Measurements from ENCODE around the gene TNFRSF11A.

The TNFRSF11A gene

DNA sequence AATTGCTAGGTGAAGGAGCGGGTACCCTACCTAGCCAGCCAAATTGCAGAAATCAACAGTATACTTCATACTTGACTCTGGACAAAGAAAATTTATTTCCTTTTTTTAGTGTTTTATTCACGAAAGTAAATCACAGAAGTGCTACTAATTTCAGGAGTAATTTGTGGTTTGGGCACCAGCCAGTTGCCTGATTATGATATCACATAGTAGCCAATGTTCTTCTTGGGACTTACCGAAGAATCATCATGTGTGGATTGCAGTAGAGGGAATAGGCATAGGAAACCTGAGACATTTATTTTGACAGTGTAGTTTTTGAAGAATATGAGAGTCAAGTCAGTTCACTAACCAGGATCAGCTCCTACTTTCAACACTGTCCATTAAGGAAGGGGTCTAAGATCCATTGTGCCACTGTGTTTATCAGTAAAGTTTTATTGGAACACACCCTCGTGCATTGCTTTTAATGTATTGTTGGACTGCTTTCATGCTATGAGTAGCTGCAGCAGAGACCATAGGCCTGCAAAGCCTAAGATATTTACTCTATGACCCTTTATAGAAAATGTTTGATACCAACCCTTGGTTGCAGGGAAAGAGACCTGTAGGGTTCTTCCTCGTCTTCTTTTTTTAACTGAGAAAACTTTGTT, 32.1 kb downstream of the TNFRSF11A start:
- Histone ChIP-seq H4K20me1 (ENCODE audit: insufficient read depth, low read length) (no peaks in the 10 kb centered on the region), H3K4me1 (ENCODE audit: insufficient read depth, low read length) (no peaks in the 10 kb centered on the region), H3K9ac (ENCODE audit: low read depth, low read length) (no peak overlapping the region), H3K27ac (ENCODE audit: low read length) (no peak overlapping the region), H3K4me2 (ENCODE audit: insufficient read depth, low read length) (no peak overlapping the region), H3K36me3 (ENCODE audit: insufficient read depth, low read length) (no peaks in the 10 kb centered on the region), H3K27me3 (ENCODE audit: insufficient read depth, low read length, poor library complexity) (peaks cover 3% of the 10 kb centered on the region), H3K4me3 (ENCODE audit: low read depth in 1 of 2, low read length in 2 of 2) (no peak overlapping the region), H3K9me3 (ENCODE audit: insufficient read depth, low read length, severe bottlenecking) (no peaks in the 10 kb centered on the region), H2AFZ (ENCODE audit: low read depth, low read length) (no peak overlapping the region), H3K79me2 (ENCODE audit: insufficient read depth, low read length) (no peaks in the 10 kb centered on the region)
- ATAC-seq (ENCODE audit: insufficient read depth, low read depth) (no peak), DNase-seq (no peak)
- TF ChIP-seq, protein P1, sequence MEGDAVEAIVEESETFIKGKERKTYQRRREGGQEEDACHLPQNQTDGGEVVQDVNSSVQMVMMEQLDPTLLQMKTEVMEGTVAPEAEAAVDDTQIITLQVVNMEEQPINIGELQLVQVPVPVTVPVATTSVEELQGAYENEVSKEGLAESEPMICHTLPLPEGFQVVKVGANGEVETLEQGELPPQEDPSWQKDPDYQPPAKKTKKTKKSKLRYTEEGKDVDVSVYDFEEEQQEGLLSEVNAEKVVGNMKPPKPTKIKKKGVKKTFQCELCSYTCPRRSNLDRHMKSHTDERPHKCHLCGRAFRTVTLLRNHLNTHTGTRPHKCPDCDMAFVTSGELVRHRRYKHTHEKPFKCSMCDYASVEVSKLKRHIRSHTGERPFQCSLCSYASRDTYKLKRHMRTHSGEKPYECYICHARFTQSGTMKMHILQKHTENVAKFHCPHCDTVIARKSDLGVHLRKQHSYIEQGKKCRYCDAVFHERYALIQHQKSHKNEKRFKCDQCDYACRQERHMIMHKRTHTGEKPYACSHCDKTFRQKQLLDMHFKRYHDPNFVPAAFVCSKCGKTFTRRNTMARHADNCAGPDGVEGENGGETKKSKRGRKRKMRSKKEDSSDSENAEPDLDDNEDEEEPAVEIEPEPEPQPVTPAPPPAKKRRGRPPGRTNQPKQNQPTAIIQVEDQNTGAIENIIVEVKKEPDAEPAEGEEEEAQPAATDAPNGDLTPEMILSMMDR (IDR thresholded peaks at IDR 0.05; ENCODE audit: borderline replicate concordance, extremely low read depth, low read length, poor library complexity, severe bottlenecking) = no peak
- no peak for TF ChIP-seq EZH2 (IDR thresholded peaks at IDR 0.05; ENCODE audit: borderline replicate concordance, low read depth, low read length, severe bottlenecking)

DNA sequence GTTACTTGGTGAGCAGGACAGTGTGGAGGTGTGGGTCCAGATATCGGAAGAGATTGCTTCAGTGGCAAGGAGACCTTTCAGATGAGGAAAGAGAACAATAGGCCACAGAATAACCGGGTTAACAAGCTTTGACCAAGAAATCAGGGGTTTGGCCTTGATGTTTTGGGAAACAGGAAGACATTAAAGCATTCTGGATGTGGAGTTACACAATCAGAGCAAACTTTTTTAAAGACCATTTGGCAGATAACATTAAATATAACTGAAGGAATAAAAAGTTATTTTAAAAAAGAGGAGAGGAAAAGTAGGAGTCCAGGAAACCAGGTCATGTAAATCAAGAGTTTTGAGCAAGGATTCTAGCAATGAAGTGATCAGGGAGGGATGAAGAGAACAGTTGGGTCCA, 35.7 kb downstream of the TNFRSF11A start:
- Histone ChIP-seq H3K4me1 (ENCODE audit: insufficient read depth, low read length) (peaks cover 3% of the 10 kb centered on the region; the same call in 1 of the 2 replicates), H4K20me1 (ENCODE audit: insufficient read depth, low read length) (no peaks in the 10 kb centered on the region), H3K9ac (ENCODE audit: low read depth, low read length) (no peak overlapping the region), H3K79me2 (ENCODE audit: insufficient read depth, low read length) (no peaks in the 10 kb centered on the region), H3K36me3 (ENCODE audit: insufficient read depth, low read length) (no peaks in the 10 kb centered on the region), H2AFZ (ENCODE audit: low read depth, low read length) (no peak overlapping the region), H3K27ac (ENCODE audit: low read length) (no peak overlapping the region), H3K9me3 (ENCODE audit: insufficient read depth, low read length, severe bottlenecking) (no peaks in the 10 kb centered on the region), H3K27me3 (ENCODE audit: insufficient read depth, low read length, poor library complexity) (peaks cover 6% of the 10 kb centered on the region), H3K4me2 (ENCODE audit: insufficient read depth, low read length) (no peak overlapping the region), H3K4me3 (ENCODE audit: low read depth in 1 of 2, low read length in 2 of 2) (no peak overlapping the region)
- DNase-seq = no peak
- ATAC-seq (ENCODE audit: insufficient read depth, low read depth) = no peak
- TF ChIP-seq EZH2 (IDR thresholded peaks at IDR 0.05; ENCODE audit: borderline replicate concordance, low read depth, low read length, severe bottlenecking) = no peak
- TF ChIP-seq, protein P1 (IDR thresholded peaks at IDR 0.05; ENCODE audit: borderline replicate concordance, extremely low read depth, low read length, poor library complexity, severe bottlenecking) = no peak

DNA sequence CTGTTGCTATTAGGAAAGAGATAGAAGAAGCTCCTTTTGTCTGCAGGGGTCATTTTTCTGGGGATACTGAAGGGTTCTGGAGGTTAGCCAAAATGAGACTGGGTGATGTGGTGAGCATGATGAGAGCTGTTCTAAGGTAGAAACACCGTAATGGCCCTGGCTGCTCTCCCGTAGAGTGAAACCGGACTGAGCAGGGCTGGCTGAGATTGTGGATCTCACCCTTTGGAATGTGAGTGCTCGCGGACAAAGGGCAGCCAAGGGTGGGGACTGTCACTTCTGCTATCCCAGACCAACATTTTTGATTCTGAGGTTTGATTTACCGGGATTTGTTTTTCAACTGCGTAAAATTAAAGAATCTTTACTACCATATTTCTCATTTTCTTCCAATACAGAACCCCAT, 36.2 kb downstream of the TNFRSF11A start:
- ATAC-seq (ENCODE audit: insufficient read depth, low read depth) = no peak
- H3K4me2 ChIP-seq (ENCODE audit: insufficient read depth, low read length) = no peak overlapping the region
- H3K79me2 ChIP-seq (ENCODE audit: insufficient read depth, low read length) = no peaks in the 10 kb centered on the region

More for the DNA sequence above, 36.2 kb downstream of the TNFRSF11A start:
- H3K27me3 ChIP-seq (ENCODE audit: insufficient read depth, low read length, poor library complexity) = peaks cover 6% of the 10 kb centered on the region
- no peak overlapping the region for H3K9ac ChIP-seq (ENCODE audit: low read depth, low read length)
- TF ChIP-seq, protein P1 (IDR thresholded peaks at IDR 0.05; ENCODE audit: borderline replicate concordance, extremely low read depth, low read length, poor library complexity, severe bottlenecking) = no peak
- no peak for TF ChIP-seq EZH2 (IDR thresholded peaks at IDR 0.05; ENCODE audit: borderline replicate concordance, low read depth, low read length, severe bottlenecking)
- H3K4me3 ChIP-seq (ENCODE audit: low read depth in 1 of 2, low read length in 2 of 2) = no peak overlapping the region
- H3K36me3 ChIP-seq (ENCODE audit: insufficient read depth, low read length) = no peaks in the 10 kb centered on the region
- no peaks in the 10 kb centered on the region for H4K20me1 ChIP-seq (ENCODE audit: insufficient read depth, low read length)
- no peak for DNase-seq
- no peak overlapping the region for H3K27ac ChIP-seq (ENCODE audit: low read length)
- no peak overlapping the region for H2AFZ ChIP-seq (ENCODE audit: low read depth, low read length)
- H3K9me3 ChIP-seq (ENCODE audit: insufficient read depth, low read length, severe bottlenecking) = no peaks in the 10 kb centered on the region
- peaks cover 3% of the 10 kb centered on the region; the same call in 1 of the 2 replicates for H3K4me1 ChIP-seq (ENCODE audit: insufficient read depth, low read length)
